Parathyroid adenoma (tissue), 2 donors: ENCODE results near the gene HSPBAP1.
"Not testable (repeated sequence)": the region's sequence is repeated elsewhere in the genome, so short reads cannot be mapped to it uniquely, and the experiment has no call there.

Experiments
- H2AFZ ChIP-seq: fragments of 300-600 bp; sonication (generic); one replicate; pipeline ENCODE4 v1.7.0; 2017; ENCODE audit warnings: antibody characterized with exemption, mild to moderate bottlenecking
- H3K27ac ChIP-seq: fragments of 300-600 bp; sonication (generic); one replicate; pipeline ENCODE4 v1.7.0; 2017
- H3K27me3 ChIP-seq: fragments of 300-600 bp; sonication (generic); one replicate; pipeline ENCODE4 v1.7.0; 2017; ENCODE audit warnings: low read length; ENCODE audit not compliant: control insufficient read depth, insufficient read depth
- H3K36me3 ChIP-seq: fragments of 300-600 bp; sonication (generic); one replicate; pipeline ENCODE4 v1.7.0; 2017; ENCODE audit warnings: low read length; ENCODE audit not compliant: control insufficient read depth, insufficient read depth
- H3K4me1 ChIP-seq: fragments of 300-600 bp; sonication (generic); one replicate; pipeline ENCODE4 v1.7.0; 2017; ENCODE audit warnings: control low read depth
- H3K4me2 ChIP-seq: fragments of 300-600 bp; sonication (generic); one replicate; pipeline ENCODE4 v1.7.0; 2017; ENCODE audit warnings: low read length
- H3K4me3 ChIP-seq: fragments of 300-600 bp; sonication (generic); one replicate; pipeline ENCODE4 v1.7.0; 2017; ENCODE audit warnings: low read depth, low read length
- H3K79me2 ChIP-seq: fragments of 300-600 bp; sonication (generic); one replicate; pipeline ENCODE4 v1.7.0; 2017; ENCODE audit warnings: control low read depth
- H3K9ac ChIP-seq: fragments of 300-600 bp; sonication (generic); one replicate; pipeline ENCODE4 v1.7.0; 2017; ENCODE audit warnings: mild to moderate bottlenecking
- H3K9me3 ChIP-seq: fragments of 300-600 bp; sonication (generic); one replicate; pipeline ENCODE4 v1.7.0; 2017; ENCODE audit warnings: low read length; ENCODE audit not compliant: control insufficient read depth
- CTCF ChIP-seq: fragments of 300-600 bp; sonication (generic); IDR thresholded peaks from one replicate; pipeline ENCODE4 v1.7.0; 2017; ENCODE audit warnings: antibody characterized with exemption, mild to moderate bottlenecking
- donor health status: primary hyperparathyroidism.

HSPBAP1 gene

DNA sequence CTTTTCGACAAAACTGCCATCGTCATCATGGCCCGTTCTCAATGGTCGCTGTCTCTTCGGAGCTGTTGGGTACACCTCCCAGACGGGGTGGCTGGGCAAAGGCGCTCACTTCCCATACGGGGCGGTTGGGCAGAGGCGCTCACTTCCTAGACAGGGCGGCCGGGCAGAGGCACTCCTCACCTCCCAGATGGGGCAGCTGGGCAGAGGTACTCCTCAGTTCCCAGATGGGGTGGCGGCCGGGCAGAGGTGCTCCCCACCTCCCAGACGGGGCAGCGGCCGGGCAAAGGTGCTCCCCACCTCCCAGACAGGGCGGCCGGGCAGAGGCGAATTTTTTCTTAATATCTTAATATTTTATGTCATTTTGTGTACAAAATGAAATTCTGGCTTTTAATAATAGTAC lies 68.5 kb downstream of the HSPBAP1 start:
- H3K9me3 ChIP-seq = no peaks in the 10 kb centered on the region
- no peak overlapping the region for H3K4me2 ChIP-seq
- no peaks in the 10 kb centered on the region for H3K27me3 ChIP-seq

DNA sequence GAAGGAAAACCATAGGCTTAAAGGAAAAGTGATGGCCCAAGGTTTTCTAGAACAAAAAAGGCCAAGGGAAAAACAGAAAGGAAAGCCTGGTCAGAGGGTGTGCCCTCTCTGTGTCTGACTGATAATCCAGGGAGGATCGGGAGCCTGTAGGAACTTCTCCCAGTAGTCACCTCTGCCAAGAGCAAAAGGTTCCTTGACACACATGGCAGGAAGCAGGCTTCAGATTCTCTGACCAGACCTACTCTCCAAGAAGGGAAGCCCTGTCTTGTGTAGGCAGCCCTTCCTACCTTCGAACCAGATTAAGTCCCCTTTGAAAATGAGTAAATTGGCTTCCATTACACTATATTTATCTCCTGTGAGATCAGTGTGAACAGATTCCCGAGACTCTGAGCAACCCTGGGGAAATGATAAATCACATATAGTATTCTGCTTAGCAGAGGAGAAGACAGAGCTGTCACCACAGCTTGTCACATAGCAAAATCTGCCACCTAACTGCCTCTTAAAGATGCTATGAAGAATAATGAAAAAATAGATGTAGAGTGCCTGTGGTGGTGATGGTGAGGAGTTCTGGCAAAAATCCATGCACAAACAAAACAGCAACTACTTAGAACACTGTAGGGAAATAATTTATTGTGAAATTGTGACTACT lies 74.2 kb downstream of the HSPBAP1 start:
- no peak overlapping the region for H2AFZ ChIP-seq
- H3K4me3 ChIP-seq = no peak overlapping the region
- no peaks in the 10 kb centered on the region for H3K27me3 ChIP-seq
- no peak for TF ChIP-seq CTCF
- no peak overlapping the region for H3K4me2 ChIP-seq
- H3K79me2 ChIP-seq = no peaks in the 10 kb centered on the region
- H3K27ac ChIP-seq = no peak overlapping the region
- no peaks in the 10 kb centered on the region for H3K9me3 ChIP-seq
- H3K9ac ChIP-seq = no peak overlapping the region
- no peaks in the 10 kb centered on the region for H3K4me1 ChIP-seq
- no peaks in the 10 kb centered on the region for H3K36me3 ChIP-seq

More for the DNA sequence above, 68.5 kb downstream of the HSPBAP1 start:
- Histone ChIP-seq H3K4me1 (no peaks in the 10 kb centered on the region), H3K4me3 (no peak overlapping the region), H3K27ac (no peak overlapping the region), H3K9ac (no peak overlapping the region), H3K79me2 (no peaks in the 10 kb centered on the region), H3K36me3 (no peaks in the 10 kb centered on the region), H2AFZ (no peak overlapping the region)
- TF ChIP-seq CTCF = no peak

GRCh38 chr3:122716667-122717066 lies 77.0 kb downstream of the HSPBAP1 start:
- Histone ChIP-seq H3K79me2 (no peaks in the 10 kb centered on the region), H3K27me3 (no peaks in the 10 kb centered on the region), H2AFZ (no peak overlapping the region), H3K4me2 (no peak overlapping the region), H3K4me3 (no peak overlapping the region), H3K4me1 (no peaks in the 10 kb centered on the region), H3K27ac (no peak overlapping the region), H3K9ac (no peak overlapping the region), H3K36me3 (no peaks in the 10 kb centered on the region), H3K9me3 (no peaks in the 10 kb centered on the region)
- TF ChIP-seq CTCF = no peak

- H3K27me3 ChIP-seq = no peaks in the 10 kb centered on the region
- H3K79me2 ChIP-seq = no peaks in the 10 kb centered on the region
- H3K9me3 ChIP-seq = no peaks in the 10 kb centered on the region
- no peak overlapping the region for H3K4me2 ChIP-seq
- TF ChIP-seq CTCF = no peak
- H3K36me3 ChIP-seq = no peaks in the 10 kb centered on the region
- H2AFZ ChIP-seq = no peak overlapping the region
- no peaks in the 10 kb centered on the region for H3K4me1 ChIP-seq
- H3K9ac ChIP-seq = no peak overlapping the region
- H3K4me3 ChIP-seq = no peak overlapping the region
- no peak overlapping the region for H3K27ac ChIP-seq
Measured at GRCh38 chr3:122714273-122714672, 79.4 kb downstream of the HSPBAP1 start.

GRCh38 chr3:122710616-122711251 lies 82.9 kb downstream of the HSPBAP1 start:
- H3K4me3 ChIP-seq, H3K27ac ChIP-seq, H3K4me1 ChIP-seq, H2AFZ ChIP-seq, H3K4me2 ChIP-seq, H3K9ac ChIP-seq, H3K36me3 ChIP-seq, H3K79me2 ChIP-seq, H3K27me3 ChIP-seq, H3K9me3 ChIP-seq: not testable (repeated sequence)
